ENCODE measurements around the gene EFNA4. TPM values are rescaled to one million over a fixed set of nuclear protein-coding genes. Genes with fewer than 3 reads are reported as not detected.

EFNA4 gene
- total and polyA plus RNA-seq, 9 of the 15 experiments (the other 6 are each of a cell fraction or from before 2014, with no cell fraction given): 0.68 to 7.4 (median 6.1) TPM

DNA sequence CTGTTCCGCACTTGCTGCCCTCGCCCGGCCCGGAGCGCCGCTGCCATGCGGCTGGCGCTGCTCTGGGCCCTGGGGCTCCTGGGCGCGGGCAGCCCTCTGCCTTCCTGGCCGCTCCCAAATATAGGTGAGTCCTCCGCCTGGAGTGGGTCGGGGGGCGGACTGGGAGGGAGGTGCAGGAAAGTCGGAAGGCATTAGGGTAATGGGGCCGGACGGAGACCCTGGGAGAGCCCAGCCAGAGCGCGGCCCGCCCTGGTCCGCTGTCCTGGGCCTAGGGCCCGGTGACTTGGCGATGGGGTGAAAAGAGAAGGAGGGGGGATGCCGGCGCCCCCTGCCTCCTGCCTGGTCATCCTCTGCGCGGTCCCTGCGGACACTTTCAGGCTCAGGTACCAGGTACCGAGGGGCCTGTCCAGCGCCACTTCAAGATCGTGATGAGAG is 12.2 kb upstream of the EFNA4 start (continued):
- no peak for TF ChIP-seq TAF7 (tag; IDR thresholded peaks at IDR 0.05)
- TF ChIP-seq XRCC4 (IDR thresholded peaks at IDR 0.05; ENCODE audit: extremely low read depth, insufficient read depth, insufficient read length): no peak
- no peak for TF ChIP-seq HDAC8 (tag; IDR thresholded peaks at IDR 0.05)
- peak in 1 of 2 experiments; percentile 64 for TF ChIP-seq E2F6 (IDR thresholded peaks at IDR 0.05; ENCODE audit: borderline replicate concordance in 1 of 2, extremely low read depth in 1 of 2, insufficient read depth in 1 of 2, insufficient read length in 1 of 2, low read depth in 1 of 2, low read length in 1 of 2, poor library complexity in 1 of 2, severe bottlenecking in 1 of 2)
- TF ChIP-seq ZNF12 (CRISPR knock-in tag; IDR thresholded peaks at IDR 0.05): no peak
- TF ChIP-seq ZNF232 (CRISPR knock-in tag; IDR thresholded peaks at IDR 0.05): no peak
- TF ChIP-seq MED1 (CRISPR knock-in tag; IDR thresholded peaks at IDR 0.05; ENCODE audit: borderline replicate concordance): 0 out of 2 replicates have a peak, but pooled peaks have one; percentile 21
- no peak for TF ChIP-seq TOE1 (IDR thresholded peaks at IDR 0.05; ENCODE audit: borderline replicate concordance)
- TF ChIP-seq TOE1 (CRISPR knock-in tag; IDR thresholded peaks at IDR 0.05; ENCODE audit: borderline replicate concordance, low read depth): no peak
- TF ChIP-seq ZBTB8A (IDR thresholded peaks at IDR 0.05; ENCODE audit: partially characterized antibody): no peak
- TF ChIP-seq, protein P1, sequence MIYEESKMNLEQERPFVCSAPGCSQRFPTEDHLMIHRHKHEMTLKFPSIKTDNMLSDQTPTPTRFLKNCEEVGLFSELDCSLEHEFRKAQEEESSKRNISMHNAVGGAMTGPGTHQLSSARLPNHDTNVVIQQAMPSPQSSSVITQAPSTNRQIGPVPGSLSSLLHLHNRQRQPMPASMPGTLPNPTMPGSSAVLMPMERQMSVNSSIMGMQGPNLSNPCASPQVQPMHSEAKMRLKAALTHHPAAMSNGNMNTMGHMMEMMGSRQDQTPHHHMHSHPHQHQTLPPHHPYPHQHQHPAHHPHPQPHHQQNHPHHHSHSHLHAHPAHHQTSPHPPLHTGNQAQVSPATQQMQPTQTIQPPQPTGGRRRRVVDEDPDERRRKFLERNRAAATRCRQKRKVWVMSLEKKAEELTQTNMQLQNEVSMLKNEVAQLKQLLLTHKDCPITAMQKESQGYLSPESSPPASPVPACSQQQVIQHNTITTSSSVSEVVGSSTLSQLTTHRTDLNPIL (CRISPR knock-in tag; IDR thresholded peaks at IDR 0.05): no peak
- TF ChIP-seq RB1 (IDR thresholded peaks at IDR 0.05; ENCODE audit: low read depth): 0 out of 2 replicates have a peak, but pooled peaks have one; percentile 4
- TF ChIP-seq PURB (CRISPR knock-in tag; IDR thresholded peaks at IDR 0.05; ENCODE audit: low read depth): no peak
- TF ChIP-seq, protein P2, sequence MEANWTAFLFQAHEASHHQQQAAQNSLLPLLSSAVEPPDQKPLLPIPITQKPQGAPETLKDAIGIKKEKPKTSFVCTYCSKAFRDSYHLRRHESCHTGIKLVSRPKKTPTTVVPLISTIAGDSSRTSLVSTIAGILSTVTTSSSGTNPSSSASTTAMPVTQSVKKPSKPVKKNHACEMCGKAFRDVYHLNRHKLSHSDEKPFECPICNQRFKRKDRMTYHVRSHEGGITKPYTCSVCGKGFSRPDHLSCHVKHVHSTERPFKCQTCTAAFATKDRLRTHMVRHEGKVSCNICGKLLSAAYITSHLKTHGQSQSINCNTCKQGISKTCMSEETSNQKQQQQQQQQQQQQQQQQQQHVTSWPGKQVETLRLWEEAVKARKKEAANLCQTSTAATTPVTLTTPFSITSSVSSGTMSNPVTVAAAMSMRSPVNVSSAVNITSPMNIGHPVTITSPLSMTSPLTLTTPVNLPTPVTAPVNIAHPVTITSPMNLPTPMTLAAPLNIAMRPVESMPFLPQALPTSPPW (CRISPR knock-in tag; IDR thresholded peaks at IDR 0.05): 0 out of 2 replicates have a peak, but pooled peaks have one; percentile 7
- TF ChIP-seq ZNF644 (tag; IDR thresholded peaks at IDR 0.05; ENCODE audit: low read depth): no peak
- no peak for TF ChIP-seq KDM1A (IDR thresholded peaks at IDR 0.05)
- TF ChIP-seq RCOR1 (IDR thresholded peaks at IDR 0.05; ENCODE audit: borderline replicate concordance in 1 of 2, low read depth in 2 of 2, low read length in 2 of 2): no peak
- TF ChIP-seq, protein P3, sequence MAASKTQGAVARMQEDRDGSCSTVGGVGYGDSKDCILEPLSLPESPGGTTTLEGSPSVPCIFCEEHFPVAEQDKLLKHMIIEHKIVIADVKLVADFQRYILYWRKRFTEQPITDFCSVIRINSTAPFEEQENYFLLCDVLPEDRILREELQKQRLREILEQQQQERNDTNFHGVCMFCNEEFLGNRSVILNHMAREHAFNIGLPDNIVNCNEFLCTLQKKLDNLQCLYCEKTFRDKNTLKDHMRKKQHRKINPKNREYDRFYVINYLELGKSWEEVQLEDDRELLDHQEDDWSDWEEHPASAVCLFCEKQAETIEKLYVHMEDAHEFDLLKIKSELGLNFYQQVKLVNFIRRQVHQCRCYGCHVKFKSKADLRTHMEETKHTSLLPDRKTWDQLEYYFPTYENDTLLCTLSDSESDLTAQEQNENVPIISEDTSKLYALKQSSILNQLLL (CRISPR knock-in tag; IDR thresholded peaks at IDR 0.05; ENCODE audit: borderline replicate concordance): no peak
- no peak for TF ChIP-seq BRD9 (IDR thresholded peaks at IDR 0.05; ENCODE audit: low read depth, partially characterized antibody)
- TF ChIP-seq ZKSCAN3 (CRISPR knock-in tag; IDR thresholded peaks at IDR 0.05): no peak

Measured in K562 (cell line).